HG02571 (cell line): ENCODE data around the gene SBF2.
"Not testable (repeated sequence)": the region's sequence is repeated elsewhere in the genome, so short reads cannot be mapped to it uniquely, and the experiment has no call there.

Experiments used
- ATAC-seq: cut with Tn5 transposase; IDR thresholded peaks from one replicate; pipeline ENCODE4 v1.9.1; 2021; ENCODE audit warnings: mild to moderate bottlenecking, moderate library complexity; ENCODE audit not compliant: unreplicated experiment

SBF2 gene

GRCh38 chr11:9916480-9916879, 377.5 kb downstream of the SBF2 start:
- no peak for ATAC-seq

GRCh38 chr11:9914064-9914463, 380.0 kb downstream of the SBF2 start:
- ATAC-seq = no peak

GRCh38 chr11:9905960-9906791, 387.8 kb downstream of the SBF2 start:
- ATAC-seq = no peak

GRCh38 chr11:9905501-9905951, 388.5 kb downstream of the SBF2 start:
- ATAC-seq = no peak

GRCh38 chr11:9903579-9903978, 390.4 kb downstream of the SBF2 start:
- ATAC-seq = no peak

- ATAC-seq = no peak
Measured at GRCh38 chr11:9901943-9902342, 392.1 kb downstream of the SBF2 start.

GRCh38 chr11:9900253-9900652, 393.8 kb downstream of the SBF2 start:
- not testable (repeated sequence) for ATAC-seq

- no peak for ATAC-seq
Measured at GRCh38 chr11:9899676-9900075, 394.3 kb downstream of the SBF2 start.

- no peak for ATAC-seq
Measured at GRCh38 chr11:9896902-9897301, 397.1 kb downstream of the SBF2 start.

- ATAC-seq = no peak
Measured at GRCh38 chr11:9895006-9895405, 399.0 kb downstream of the SBF2 start.

GRCh38 chr11:9893474-9893873, 400.5 kb downstream of the SBF2 start:
- ATAC-seq = no peak

GRCh38 chr11:9888938-9889337, 405.1 kb downstream of the SBF2 start:
- ATAC-seq = no peak

- no peak for ATAC-seq
Measured at GRCh38 chr11:9887472-9887871, 406.5 kb downstream of the SBF2 start.

- no peak for ATAC-seq
Measured at GRCh38 chr11:9886595-9886994, 407.4 kb downstream of the SBF2 start.

- ATAC-seq = no peak
Measured at GRCh38 chr11:9884601-9885000, 409.4 kb downstream of the SBF2 start.

GRCh38 chr11:9880657-9881056, 413.4 kb downstream of the SBF2 start:
- ATAC-seq = no peak

GRCh38 chr11:9878936-9879335, 415.1 kb downstream of the SBF2 start:
- no peak for ATAC-seq

- no peak for ATAC-seq
Measured at GRCh38 chr11:9876331-9876730, 417.7 kb downstream of the SBF2 start.

- no peak for ATAC-seq
Measured at GRCh38 chr11:9875862-9876261, 418.2 kb downstream of the SBF2 start.

GRCh38 chr11:9875399-9875798, 418.6 kb downstream of the SBF2 start:
- ATAC-seq = no peak

- ATAC-seq = no peak
Measured at GRCh38 chr11:9874466-9874865, 419.6 kb downstream of the SBF2 start.

- ATAC-seq = no peak
Measured at GRCh38 chr11:9868641-9869040, 425.4 kb downstream of the SBF2 start.

- no peak for ATAC-seq
Measured at GRCh38 chr11:9862981-9863380, 431.0 kb downstream of the SBF2 start.
